GM21390 (cell line): Measurements from ENCODE around the gene UTF1.
A peak's percentile ranks its signal among the peaks of the same experiment; 100 is the strongest.

ENCODE experiments used
- ATAC-seq: cut with Tn5 transposase; IDR thresholded peaks from one replicate; pipeline ENCODE4 v1.9.1; 2021; ENCODE audit not compliant: unreplicated experiment

The UTF1 gene

GRCh38 chr10:133276435-133277201, 46.6 kb downstream of the UTF1 start, which contains the start of gene ADAM8:
Gene ADAM8 (minus strand): TSS chr10:133276868. CDS start chr10:133276817, 51 bp downstream.
- peak; percentile 49 for ATAC-seq

- ATAC-seq, result no peak
Measured at GRCh38 chr10:133277277-133277992, 47.4 kb downstream of the UTF1 start.

GRCh38 chr10:133277993-133278576, 48.1 kb downstream of the UTF1 start:
- no peak for ATAC-seq

DNA sequence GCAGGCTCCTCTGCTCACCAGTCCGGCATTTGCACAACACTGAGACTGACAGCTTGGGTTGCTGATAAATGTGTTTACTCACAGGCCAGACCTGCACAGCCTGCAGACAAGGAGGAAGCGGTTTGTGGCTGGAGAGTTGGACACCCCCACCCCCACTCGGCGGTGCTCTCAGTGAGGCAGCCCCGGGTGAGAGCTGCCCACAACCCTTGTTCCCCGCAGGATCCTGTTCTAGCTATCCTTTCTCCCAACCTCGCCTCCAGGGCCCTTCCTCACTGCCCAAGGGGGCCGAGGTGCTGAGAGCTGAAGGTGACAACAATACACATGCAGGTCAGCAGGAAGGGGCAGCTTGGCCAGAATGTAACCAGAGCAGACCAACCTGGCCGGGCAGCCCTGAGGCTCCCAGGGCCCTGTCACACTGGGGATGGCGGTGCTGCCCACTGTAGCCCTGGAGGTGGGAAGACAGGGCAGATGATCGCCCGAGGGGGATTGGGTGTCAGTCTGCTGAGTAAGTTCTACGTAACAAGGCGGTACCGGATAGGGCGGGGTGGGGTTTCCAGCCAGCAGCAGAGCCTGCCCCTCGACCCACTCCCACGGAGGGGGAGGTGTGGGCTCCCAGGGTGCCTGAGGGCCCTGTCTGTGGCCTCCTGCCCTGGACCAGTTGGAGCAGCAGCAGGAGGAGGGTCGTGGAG, 48.7 kb downstream of the UTF1 start:
- ATAC-seq, result peak; percentile 34

DNA sequence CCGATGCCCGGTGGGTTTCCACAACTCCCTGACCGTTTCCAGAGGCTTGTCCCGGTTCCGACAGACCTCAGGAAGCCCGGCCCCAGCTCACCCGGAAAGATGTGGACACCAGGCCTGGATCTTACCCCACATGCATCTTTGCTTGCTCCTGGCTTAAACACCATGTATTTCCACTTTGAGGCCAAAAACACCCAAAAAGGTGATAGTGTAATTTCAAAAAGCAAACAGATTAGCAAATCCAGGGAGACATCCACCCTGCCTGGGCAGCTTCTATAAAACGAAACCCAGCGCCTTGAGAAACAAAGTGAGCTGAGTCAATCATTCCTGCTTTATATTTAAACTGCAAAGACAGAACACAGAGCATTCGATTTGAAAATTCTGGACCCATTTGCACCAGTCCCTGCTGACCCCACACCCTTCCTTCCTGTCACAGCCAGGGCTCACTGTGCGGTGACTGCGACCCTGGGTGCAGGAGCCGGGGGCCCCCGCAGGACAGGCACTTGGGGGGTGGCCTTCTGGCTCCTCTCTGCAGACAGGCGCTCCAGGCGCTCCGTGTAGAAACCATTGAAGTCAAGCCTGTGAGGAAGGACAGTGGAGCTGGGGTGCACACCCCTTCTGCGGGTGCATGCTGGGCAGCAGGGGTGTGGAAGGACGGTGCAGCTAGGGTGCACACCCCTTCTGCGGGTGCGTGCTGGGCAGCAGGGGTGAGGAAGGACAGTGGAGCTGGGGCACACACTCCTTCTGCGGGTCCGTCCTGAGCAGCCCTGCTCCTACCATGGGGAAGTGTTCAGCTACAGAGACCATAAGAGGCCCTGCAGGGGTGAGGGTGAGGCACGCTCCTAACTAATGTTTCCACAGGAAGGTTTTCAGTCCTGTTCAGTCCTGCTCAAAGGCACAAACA, 49.6 kb downstream of the UTF1 start:
- ATAC-seq, result no peak

- ATAC-seq, result no peak
Measured at GRCh38 chr10:133280391-133281059, 50.5 kb downstream of the UTF1 start.

- ATAC-seq, result no peak
Measured at GRCh38 chr10:133281084-133281483, 51.1 kb downstream of the UTF1 start.
